ENCODE measurements around the gene CD44.

DNA sequence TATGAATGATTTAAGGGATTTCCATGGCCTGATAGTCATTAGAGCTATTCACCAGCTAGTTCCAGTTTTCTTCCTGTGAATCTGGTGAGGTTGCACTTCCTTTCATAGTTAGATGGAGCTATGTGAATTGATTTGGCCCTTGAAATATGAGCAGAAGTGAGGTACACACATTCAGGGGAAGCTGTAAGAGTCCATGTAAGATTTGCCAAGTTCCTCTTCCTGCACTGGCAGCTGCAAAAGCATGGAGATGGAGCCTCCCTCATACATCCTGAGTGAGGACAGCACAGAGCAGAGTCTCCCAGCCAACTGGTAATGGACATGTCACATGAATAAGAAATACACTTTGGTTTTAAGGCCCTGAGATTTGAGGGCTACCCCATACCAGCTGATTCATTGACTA lies 111.7 kb downstream of the CD44 start:
- TF ChIP-seq, protein P1, sequence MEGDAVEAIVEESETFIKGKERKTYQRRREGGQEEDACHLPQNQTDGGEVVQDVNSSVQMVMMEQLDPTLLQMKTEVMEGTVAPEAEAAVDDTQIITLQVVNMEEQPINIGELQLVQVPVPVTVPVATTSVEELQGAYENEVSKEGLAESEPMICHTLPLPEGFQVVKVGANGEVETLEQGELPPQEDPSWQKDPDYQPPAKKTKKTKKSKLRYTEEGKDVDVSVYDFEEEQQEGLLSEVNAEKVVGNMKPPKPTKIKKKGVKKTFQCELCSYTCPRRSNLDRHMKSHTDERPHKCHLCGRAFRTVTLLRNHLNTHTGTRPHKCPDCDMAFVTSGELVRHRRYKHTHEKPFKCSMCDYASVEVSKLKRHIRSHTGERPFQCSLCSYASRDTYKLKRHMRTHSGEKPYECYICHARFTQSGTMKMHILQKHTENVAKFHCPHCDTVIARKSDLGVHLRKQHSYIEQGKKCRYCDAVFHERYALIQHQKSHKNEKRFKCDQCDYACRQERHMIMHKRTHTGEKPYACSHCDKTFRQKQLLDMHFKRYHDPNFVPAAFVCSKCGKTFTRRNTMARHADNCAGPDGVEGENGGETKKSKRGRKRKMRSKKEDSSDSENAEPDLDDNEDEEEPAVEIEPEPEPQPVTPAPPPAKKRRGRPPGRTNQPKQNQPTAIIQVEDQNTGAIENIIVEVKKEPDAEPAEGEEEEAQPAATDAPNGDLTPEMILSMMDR (IDR thresholded peaks at IDR 0.05; ENCODE audit: low read depth, low read length): no peak
- no peak for TF ChIP-seq EZH2phosphoT487 (IDR thresholded peaks at IDR 0.05; ENCODE audit: low read depth)
